Lung microvascular endothelial cell (primary cell): ENCODE results near the gene COBL. TPM values are rescaled to one million over a fixed set of nuclear protein-coding genes. Genes with fewer than 3 reads are reported as not detected.

Experiments
- DNase-seq, 2 donors: peaks; one replicate each; pipeline versions ENCODE4 v3.0.0 to v3.0.0-alpha.2; 2010; ENCODE audit warnings: low read depth in 2 of 2
- total RNA-seq: library from RNA; depleted of rRNA; stranded (reverse); fragments of >200 nt; gene quantifications from 2 replicates; pipeline ENCODE4 v1.2.1, GENCODE V29; 2014

The COBL gene
- total RNA-seq, 1 donor from 2014 or later: not detected

DNA sequence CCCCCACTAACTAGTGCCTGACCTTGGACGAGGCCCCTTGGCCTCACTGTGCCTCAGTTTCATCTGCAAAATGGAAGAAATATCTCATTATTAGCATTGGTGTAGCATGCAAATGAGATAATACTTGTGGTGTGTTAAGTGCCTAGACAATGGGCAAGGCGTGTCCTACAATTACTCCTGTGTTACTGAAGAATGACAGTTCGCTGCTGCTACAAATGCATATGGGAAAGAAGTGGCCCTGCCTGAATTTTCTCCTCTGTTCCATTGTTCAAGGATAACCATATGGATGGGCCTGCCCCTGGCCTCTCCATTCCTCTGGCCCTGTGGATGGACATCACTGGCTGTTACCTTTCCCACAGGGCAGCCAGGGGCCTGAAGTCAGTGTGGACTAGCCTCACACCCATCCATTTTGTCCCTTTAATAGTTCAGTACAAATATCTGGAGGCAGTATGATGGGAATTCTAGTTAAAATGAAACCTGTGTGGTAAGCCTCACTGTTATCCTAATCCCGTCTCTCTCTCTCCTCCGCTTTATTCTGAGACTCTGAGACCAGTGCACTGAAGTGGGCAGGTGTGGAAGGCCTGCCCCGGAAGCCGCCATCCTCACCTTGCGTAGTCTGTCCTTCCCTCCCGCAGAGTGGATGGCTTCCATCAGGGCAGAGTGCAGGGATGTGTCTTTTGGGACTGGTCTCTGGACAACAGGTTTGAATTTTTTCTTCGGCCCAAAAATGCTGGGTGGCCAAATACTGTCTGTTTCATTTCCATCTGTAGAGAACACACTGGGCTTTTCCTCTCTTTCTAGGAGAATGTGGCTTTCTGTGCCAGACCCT, 289.3 kb downstream of the COBL start:
- DNase-seq: no peak

GRCh38 chr7:51026341-51026740, 290.3 kb downstream of the COBL start:
- DNase-seq: no peak

DNA sequence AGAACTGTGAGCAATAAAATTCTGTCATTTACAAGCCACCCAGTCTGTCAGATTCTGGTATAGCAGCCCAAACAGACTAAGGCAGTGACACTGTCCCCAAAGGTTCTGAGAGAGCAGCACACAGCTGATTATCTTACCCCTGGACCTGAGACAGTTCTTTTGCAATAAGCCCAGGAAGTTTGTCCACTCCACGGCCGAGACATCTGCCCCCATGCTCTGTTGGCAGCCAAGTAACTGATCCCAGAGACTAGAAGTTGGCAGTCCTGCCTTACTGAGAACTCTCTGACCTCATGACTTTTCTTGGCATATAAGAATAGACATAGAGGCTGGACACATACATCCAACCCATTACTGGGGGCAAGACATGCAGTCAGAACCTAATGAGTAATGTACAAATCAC, 290.9 kb downstream of the COBL start:
- no peak for DNase-seq

DNA sequence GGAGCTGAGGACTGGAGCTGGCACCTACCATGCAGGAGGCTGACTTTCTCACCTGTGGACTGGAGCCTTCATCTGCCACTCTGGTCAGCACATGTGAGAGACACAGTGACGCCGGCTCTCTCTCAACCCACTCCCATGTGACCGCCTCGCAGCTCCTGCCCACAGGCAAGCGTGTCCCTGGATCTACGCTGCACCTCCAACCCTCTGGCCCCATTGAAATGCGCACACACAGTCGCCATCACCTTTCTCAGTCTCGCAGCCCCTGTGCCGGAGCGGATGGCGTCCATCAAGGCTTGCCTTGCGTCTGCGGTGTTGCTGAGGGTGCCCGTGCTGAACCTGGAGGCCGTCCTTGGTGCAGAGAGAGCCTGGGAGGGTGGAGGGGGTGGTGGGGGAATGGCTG, 291.7 kb downstream of the COBL start:
- no peak for DNase-seq

DNA sequence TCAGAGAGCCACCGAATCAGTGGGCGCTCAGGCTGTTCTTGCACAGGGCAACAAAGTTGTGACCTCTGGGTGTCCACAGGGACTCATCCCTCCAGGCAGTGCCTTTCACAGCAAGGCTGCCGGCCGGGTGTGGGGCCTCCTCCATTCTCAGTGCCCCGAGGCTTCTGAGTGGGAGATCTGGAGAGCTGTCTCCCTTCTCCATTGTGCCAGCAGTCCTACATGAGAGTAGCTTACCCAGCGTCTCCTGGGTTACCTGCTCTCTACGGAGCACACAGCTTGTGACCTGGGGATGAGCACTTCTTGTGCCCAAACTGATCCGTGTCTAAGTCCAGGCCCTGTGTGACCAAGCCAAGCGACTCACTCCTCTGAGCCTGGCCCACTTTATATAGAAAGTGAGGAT, 293.1 kb downstream of the COBL start:
- no peak for DNase-seq

DNA sequence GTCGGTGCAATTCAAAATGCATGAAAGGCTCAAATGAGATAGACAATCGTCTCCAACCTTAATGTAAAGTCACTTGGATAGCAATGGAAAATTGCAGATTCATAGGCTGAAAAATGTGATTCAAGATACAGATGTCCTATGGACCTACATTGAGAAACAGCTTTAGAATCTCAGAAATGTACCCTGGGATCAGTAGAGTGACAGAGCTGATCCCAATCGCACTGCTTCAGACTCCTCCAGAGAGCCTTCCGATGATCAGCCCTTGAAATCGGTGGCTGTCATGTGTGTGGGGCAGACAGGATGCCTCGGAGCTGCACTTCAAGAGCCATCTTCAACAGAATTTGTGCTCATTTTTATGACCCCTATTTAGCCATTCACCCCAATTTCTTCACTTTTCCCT, 293.8 kb downstream of the COBL start:
- no peak for DNase-seq

DNA sequence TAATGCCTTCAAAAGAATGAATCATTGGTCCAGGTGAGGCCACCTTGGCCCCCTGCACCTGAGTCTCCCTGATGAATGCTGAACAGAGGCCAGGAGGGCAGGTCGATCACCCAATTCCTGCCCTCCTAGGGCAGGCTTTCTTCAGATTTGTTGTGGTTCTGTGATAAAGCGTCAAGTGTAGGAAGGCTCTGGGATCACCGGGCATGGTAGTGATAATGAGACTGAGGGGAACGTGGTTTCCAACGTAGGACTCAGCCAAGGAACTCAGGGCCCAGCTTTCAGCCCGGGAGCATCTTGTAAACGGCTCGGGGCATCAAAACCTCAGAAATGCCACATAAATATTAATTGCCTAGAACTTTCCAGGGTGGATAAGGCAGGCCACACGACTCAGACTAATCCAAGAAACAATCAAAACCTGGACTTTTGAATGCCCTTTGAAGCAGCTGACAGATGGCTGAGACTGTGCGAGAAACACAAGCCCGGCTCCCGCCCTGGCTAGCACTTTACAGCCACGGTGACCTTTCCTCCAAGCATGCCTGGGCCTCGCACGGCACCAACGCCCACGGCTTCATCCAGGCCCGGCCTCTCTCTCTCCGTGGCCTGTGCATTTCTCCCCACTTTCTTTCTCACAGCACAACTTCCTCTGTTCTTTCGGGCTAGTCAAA, 294.6 kb downstream of the COBL start:
- no peak for DNase-seq

GRCh38 chr7:51020944-51021343, 295.7 kb downstream of the COBL start:
- no peak for DNase-seq

DNA sequence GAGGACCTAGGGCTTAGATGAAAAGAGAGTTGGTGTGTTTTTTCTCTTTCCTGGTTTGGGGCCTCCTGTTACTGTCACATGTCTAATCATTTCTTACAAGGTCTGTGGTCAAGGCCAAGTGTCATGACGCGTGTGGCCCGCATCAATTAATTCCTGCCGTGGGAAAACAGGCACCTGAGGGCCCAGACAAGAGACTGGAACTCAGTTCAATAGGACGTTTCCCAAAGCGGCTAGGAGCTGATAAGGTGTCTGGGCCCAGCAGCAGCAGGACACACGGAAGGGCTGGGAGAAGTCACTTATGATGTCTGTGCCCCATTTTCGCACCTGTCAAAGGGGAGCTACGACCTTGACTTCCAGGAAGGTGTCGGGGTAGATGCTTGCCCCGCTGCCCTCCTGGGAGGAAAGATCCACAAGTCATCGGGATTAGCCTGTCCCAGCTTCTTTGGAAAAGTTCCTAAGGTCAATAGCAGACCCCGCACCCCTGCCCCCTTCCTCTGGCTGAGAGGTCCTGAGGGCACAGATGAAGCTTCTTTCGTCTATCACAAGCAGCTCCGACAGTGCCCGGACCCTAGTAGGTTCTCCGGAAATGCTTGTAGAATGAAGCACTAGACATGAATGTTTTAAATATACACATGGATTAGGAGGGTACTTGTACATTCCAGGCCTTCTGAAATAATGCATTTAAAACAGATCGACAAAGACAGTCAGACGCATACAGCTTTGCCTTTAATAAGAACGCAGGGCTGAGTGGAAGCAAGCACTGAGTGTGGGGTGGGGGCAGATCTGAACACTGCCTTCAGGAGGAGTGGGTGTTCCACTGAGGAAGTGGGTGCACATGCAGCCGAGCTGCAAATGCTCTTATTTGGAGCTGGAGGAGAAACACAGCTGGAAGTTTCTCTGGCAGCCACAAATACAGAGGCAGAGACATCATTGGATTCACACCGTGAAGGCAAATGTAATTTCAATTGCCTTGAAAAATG, 296.4 kb downstream of the COBL start:
- no peak for DNase-seq

DNA sequence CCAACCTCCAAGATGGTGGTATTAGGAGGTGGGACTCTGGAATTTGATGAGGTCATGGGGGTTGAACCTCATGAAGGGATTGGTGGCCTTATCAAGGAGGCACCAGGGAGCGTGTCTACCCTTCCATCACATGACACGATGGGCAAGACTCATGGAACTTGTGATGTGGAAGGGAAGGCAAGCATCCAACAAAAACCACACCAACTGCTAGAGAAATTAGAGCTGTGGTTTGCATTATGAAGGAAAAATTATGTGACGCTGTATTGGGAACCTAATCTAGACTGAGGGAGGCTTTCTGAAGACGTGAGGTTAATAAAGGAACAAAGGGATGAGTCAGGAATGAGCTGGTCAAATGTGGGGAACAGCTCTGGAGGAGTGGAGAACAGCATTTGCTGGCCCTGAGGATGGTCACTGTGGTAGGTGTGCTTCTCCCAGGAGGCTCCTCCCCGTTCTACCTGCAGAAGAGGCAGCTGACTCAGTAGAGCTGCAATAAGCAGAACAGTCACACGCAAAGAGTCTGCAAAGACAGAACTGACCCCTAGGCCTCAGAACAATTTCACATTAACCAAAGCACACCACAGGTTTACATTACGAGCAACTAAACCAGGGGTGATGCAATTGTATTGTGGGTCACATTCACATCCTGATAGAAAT, 297.3 kb downstream of the COBL start:
- DNase-seq: no peak

- no peak for DNase-seq
Measured at GRCh38 chr7:51017576-51018535, 298.8 kb downstream of the COBL start.

DNA sequence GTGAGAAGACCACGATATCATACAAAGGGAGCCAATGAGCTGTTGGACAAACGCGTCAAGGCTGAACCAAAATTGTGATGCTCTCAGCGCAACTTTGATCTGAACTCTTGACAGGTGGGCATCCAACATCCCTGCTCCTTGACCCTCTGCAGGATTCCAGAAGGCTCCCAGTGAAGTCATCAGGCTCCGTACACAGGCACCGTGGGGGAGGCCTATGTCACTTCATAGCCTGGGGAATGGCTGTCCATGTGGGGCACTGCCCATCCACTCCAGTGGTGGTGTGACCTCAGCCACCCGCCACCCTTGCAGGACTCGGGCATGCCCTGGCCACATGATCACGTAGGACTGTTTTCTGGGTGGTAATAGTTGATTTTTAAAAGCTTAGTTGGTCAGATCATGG, 300.1 kb downstream of the COBL start:
- DNase-seq: no peak

DNA sequence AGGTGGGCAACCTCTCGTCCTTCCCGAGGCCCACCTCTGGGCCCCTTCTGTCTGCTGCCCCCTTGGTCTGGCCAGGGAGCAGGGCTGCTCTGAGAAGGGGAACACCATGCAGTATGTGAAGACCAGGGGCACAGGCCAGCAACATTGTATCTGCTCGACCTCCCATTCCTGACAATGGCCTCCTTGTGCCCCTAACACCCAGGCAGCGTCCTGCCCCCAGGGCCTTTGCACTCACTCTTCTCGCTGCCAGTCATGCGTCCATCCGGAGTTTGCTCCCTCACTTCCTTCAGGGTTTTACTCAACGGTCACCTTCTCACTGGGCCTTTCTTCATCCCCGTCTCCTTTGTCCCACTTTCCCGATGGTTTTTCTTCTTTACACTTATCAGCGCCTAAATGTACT, 301.0 kb downstream of the COBL start:
- no peak for DNase-seq

DNA sequence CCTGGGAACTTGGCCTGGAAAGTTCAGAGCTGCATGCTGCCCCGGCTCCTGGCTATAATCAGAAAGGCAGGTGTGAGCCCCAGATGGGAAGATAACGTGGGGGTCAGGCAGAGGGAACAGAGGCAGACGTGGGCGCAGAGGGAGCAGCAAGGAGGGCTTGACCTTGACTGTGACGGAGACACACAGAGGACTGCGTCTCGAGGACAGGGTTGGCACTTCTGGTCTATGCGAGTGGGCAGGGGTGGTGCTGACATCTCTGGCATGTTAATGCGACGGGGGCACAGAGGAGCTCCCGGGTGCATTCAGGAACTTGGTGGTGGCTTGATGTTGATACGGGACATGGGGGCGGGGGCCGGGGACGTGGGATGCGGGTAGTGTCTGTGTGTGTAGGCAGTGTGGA, 301.8 kb downstream of the COBL start:
- DNase-seq: no peak

DNA sequence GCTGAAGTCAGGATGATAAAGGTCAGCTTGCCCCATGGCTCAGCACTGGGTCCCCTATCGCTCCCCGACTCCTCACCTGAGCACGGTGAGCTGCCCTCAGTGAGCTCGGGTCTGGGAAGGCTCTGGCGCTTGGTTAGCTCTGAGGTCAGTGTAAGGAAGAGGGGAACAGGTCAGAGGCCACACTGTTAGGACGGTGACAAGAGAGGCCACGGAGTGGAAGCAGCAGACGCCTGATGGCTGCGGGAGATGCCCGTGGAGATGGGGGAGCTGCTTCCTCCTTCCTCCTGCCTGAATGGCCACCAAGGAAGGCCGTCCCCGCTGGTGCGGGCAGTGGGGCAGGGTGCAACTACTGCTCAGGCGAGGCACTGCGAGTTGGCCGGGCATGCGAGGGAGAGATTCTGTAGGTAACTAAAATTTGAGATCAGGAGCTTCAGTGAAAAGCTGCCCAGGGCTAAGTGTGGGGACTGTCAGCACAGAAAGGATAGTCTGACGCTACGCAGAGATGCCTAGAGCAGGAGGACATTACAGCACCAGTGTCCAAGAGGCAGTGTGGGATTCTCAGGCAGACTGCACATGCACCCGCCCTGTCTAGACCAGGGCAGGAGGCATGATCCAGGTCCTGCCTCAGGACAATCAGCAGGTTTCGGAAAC, 302.6 kb downstream of the COBL start:
- no peak for DNase-seq

DNA sequence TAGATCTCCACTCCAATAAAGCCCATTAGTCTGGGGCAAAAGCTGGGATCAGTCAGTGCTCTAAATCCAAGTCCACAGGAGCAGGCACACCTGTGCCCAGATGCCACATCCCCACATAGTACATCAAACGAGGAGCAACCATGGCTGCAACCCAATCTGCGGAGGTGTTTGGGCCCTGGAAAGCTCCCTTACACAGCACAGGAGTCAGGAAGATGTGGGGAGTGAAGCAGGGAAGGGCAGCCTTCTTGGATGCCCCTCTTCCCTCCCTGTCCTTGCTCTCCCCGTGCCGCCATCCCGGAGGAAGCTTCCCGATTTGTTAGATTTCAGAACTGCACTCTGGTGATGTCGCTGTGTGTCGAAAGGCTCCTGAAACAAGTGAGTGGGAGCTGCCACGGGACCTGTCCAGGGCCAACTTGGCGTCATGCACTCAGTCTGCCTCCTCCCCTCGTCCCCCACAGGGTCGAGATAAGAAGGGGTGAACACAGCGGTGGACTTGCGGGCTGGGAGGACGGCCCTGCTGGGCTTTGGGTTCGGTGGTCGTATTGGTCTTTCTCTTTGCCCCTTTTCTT, 303.3 kb downstream of the COBL start:
- DNase-seq: no peak

DNA sequence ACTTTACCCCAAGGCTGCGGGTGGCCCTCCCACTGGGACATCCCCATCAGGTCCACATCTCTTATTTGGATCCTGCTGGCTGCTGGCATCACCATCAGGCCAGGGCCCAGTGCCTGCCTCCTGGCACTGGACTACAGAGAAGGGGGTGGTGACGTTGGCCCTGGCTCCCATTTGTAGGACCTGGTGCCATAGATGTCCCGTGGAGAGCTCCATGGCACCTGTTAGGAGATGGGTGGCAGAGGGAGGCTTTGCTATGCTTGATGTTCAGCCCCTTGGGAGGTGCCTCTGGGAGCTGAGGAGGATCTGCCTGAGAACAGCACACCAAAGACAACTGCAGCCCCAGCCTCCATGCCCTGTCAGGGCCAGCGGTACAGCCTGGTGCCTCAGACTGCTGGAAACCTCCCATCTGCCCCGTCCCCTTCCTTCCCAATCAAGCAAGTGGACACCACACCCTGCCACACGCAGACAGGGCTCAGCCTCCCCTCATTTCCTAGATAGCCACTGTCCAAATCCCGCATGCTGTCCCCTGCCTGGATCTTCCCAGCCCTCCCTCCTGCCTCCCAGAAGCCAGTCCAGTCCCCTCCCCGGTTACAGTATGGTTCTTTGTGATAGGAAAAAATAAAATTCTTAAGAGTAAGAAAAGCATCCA, 303.9 kb downstream of the COBL start:
- no peak for DNase-seq

GRCh38 chr7:51011710-51012350, 304.8 kb downstream of the COBL start:
- no peak for DNase-seq
